AG04449 (cell line): ENCODE measurements around the gene KCP.

ENCODE experiments used
- CTCF ChIA-PET: fragments of 350-600 bp; formaldehyde crosslinking; extraction: SDS; loops from one replicate; lab custom pipeline; 2021; ENCODE audit warnings: antibody characterized with exemption; lab: Yijun Ruan, JAX
- POLR2A ChIA-PET: fragments of 400-600, 350-600 bp; formaldehyde crosslinking; extraction: SDS; loops from one replicate; lab custom pipeline; 2020; ENCODE audit warnings: antibody characterized with exemption, inconsistent platforms; lab: Yijun Ruan, JAX
- DNase-seq: peaks from one replicate; pipeline ENCODE4 v3.0.0-alpha.2; 2010; ENCODE audit warnings: low read depth, low spot score
- H3K4me3 ChIP-seq: 2 replicates; pipeline ENCODE4 v1.5.1; 2011; ENCODE audit warnings: low read depth, mild to moderate bottlenecking, control low read depth, low read length
- TF ChIP-seq, protein P1 (sequence below): IDR thresholded peaks from one replicate; pipeline ENCODE4 v1.5.1; 2011; ENCODE audit warnings: mild to moderate bottlenecking, moderate library complexity, low read length, control low read depth, inconsistent platforms; ENCODE audit not compliant: insufficient read depth; ENCODE audit errors: missing control alignments

KCP gene

DNA sequence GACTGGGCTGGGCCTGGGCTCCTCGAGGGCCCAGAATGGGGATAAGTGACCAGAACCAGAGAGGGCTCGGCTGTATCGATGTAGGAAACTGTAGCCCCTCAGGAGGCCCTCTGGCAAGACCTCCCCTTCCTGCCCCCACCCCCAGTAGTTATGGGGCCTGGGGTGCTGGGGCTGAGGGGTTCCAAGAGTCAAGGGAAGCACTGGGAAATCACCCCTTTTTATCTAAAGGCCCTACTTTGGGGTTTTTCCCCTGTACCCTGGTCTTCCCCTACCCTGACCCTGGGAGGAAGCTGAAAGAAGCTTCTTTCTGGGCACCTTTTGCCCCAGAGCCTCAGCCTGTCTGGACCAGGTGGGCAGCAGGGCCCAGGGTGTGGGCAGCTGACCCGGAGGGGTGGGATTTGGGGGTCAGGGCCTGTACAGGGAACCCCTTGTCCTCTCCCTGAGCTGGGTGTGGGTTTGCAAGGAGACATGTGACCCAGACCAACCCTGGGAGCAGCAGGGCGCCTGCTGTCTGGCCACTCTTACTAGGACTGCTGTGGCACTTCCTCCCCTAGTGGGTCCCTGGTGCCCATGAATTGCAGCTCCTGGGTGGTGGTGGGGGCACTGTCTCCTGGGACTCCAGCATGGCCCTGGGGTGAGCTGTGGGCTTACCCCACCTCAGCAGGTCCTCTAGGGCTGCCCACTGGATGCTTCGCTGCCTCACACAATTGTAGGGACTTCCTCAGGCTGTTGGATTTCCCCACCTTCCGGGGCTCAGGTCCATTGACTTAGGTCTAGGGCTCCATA lies 28.8 kb upstream of the KCP start:
- H3K4me3 ChIP-seq = no peak overlapping the region
- DNase-seq = no peak
- TF ChIP-seq, protein P1, sequence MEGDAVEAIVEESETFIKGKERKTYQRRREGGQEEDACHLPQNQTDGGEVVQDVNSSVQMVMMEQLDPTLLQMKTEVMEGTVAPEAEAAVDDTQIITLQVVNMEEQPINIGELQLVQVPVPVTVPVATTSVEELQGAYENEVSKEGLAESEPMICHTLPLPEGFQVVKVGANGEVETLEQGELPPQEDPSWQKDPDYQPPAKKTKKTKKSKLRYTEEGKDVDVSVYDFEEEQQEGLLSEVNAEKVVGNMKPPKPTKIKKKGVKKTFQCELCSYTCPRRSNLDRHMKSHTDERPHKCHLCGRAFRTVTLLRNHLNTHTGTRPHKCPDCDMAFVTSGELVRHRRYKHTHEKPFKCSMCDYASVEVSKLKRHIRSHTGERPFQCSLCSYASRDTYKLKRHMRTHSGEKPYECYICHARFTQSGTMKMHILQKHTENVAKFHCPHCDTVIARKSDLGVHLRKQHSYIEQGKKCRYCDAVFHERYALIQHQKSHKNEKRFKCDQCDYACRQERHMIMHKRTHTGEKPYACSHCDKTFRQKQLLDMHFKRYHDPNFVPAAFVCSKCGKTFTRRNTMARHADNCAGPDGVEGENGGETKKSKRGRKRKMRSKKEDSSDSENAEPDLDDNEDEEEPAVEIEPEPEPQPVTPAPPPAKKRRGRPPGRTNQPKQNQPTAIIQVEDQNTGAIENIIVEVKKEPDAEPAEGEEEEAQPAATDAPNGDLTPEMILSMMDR = no peak
- ChIA-PET CTCF (interaction anchor here (1.3 to 1.6 kb wide), 3 partner anchors 10 to 153 kb away, joined by 3 read pairs; no protein-coding TSS in a partner anchor), POLR2A (no interaction called here)

DNA sequence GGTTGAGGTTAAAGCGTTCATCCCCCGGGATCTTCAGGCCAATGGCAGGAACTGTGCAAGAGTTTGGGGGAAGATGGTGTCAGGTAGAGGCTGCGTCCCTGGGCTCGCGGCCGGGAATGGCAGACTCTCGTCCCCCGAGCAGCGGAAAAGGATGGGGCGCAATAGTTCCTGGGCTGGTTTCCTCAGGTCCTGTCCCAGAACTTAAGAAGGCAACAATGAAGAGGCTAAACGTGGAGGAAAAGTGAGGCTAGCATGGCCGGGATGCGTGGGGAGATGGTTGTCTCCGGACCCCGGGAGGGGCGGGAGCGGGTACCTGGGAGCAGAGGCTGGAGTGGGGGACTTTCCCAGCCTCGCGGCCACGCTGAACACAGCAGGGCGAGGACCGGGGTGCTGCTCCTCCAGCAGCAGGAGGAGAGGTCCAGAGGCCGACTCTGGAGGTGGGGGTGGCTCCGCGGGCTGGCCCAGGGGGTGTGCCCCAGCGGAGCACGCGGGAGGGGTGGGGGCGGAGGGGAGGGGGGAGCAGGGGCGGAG lies 28.1 kb upstream of the KCP start:
- ChIA-PET POLR2A (no interaction called here), CTCF (interaction anchor here (1.3 to 1.5 kb wide), 2 partner anchors 9 to 153 kb away, joined by 3 read pairs; no protein-coding TSS in a partner anchor)
- peak overlapping the region; percentile 40 for H3K4me3 ChIP-seq
- no peak for DNase-seq
- TF ChIP-seq, protein P1 = no peak

DNA sequence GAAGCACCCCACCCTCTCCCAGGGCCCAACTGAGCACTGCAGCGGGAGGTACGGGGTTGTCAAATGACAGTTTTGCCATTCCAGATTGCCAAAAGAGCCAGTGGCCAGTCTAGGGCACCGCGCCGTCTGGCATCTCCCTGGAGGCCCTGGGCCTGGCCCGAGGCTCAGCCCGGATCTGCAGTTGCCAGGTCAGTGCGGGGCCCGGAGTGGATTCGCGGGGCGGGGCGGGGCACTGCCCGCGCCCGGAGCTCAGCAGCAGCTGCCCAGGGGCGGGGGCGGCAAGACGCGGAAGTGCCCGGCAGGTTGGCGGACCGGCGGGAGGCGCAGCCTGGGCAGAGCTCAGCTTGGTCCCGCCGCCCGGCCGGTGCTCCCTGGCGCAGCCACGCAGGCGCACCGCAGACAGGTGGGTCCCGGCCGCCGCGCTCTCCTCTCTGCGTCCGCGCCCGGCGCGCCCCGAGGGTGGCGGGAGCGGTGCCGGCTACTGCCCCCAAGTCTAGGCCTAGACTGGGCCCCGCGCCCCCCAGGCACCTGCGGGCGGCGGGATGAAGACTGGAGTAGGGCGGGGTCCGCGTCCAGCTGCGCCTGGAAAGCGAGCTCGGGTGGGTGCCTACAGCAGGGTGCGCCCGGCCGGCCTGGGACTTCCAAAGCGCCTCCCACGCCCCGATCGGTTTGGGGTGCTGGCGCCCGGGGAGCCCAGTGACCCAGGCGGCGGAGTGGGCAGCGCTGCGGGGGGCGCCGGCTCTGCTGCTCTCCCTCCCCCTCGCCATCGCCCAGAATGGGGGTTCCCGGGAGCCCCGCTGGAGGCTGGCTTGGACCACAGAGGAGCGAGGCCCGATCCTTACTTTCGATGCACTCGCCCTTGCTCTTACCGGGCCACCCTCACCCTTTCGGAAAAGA lies 27.4 kb upstream of the KCP start, which contains the start of gene IRF5:
TSS of gene IRF5 (plus strand) at position 281 of the 897 bp plus-strand sequence. CDS start 4,155 bp downstream, outside the sequence.
- no peak for DNase-seq
- CTCF ChIA-PET = no interaction called here
- H3K4me3 ChIP-seq = peak within 1 kb of the TSS; percentile 40
- POLR2A ChIA-PET = no interaction called here
- TF ChIP-seq, protein P1 = no peak

DNA sequence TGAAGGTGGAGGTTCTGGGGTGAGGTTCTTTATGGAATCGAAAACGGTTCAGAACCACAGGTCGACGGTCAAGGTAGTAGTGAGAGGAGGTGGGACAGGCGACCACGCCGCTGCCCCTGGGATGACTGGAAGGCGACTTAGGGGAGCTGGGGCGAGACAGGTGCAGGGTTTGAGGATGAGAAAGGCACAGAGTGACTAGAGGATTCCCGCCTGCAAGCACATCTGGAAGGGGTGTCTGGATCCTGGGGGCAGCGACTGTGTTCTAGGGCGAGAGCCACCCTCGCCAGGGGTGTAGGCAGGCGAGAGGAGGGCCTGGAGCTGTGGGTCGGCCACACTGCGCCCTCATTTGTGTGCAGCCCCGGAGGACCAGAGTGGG lies 26.8 kb upstream of the KCP start:
- TF ChIP-seq, protein P1 = no peak
- DNase-seq = no peak
- ChIA-PET POLR2A (no interaction called here), CTCF (no interaction called here)
- no peak overlapping the region for H3K4me3 ChIP-seq

DNA sequence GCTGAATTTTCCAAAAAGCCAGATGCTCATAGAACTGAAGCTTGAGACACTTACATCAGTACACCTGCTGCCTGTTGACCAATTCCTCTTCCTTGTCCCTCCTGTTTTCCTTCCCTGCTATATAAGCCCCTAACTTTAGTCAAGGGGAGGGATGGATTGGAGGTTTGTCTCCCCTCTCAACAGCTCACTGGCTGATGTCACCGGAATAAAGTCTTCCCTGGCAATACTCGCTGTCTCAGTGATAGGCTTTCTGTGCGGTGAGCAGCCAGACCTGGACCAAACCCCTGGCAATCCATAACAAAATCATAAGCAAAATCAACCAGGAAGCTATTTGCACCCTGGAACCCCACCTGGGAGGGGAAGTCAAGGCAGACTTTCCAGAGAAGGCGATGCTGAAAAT lies 26.3 kb upstream of the KCP start:
- CTCF ChIA-PET = no interaction called here

More for the DNA sequence above, 26.3 kb upstream of the KCP start:
- no peak for DNase-seq
- POLR2A ChIA-PET = no interaction called here
- TF ChIP-seq, protein P1 = no peak
- no peak overlapping the region for H3K4me3 ChIP-seq
